Type B pancreatic cell (in vitro differentiated cells): ENCODE measurements around the gene RBM47. TPM values are rescaled to one million over a fixed set of nuclear protein-coding genes. Genes with fewer than 3 reads are reported as not detected.
A peak's percentile ranks its signal among the peaks of the same experiment; 100 is the strongest.

Experiments
- DNase-seq: peaks from one replicate; pipeline ENCODE4 v3.0.0; 2021; ENCODE audit warnings: mixed read lengths; ENCODE audit not compliant: unreplicated experiment; ENCODE audit errors: extremely low spot score
- H3K27ac Mint-ChIP-seq: 2 replicates; pipeline ENCODE4 v1.8.0; 2021; ENCODE audit warnings: mild to moderate bottlenecking, mixed read lengths
- H3K27me3 Mint-ChIP-seq: 2 replicates; pipeline ENCODE4 v1.8.0; 2021; ENCODE audit warnings: mixed read lengths
- H3K36me3 Mint-ChIP-seq: 2 replicates; pipeline ENCODE4 v1.8.0; 2021; ENCODE audit warnings: mixed read lengths
- H3K4me1 Mint-ChIP-seq: one replicate; pipeline ENCODE4 v1.8.0; 2021; ENCODE audit warnings: mixed read lengths; ENCODE audit not compliant: unreplicated experiment
- H3K4me3 Mint-ChIP-seq: 2 replicates; pipeline ENCODE4 v1.8.0; 2021; ENCODE audit warnings: mild to moderate bottlenecking, mixed read lengths
- H3K9me3 Mint-ChIP-seq: 2 replicates; pipeline ENCODE4 v1.8.0; 2021; ENCODE audit warnings: mixed read lengths
- total RNA-seq: library from RNA; stranded (reverse); gene quantifications from 2 replicates; pipeline ENCODE4 v1.2.1, GENCODE V29; 2021; ENCODE audit warnings: low replicate concordance
- TF ChIP-seq, protein P1 (sequence below): fragments of 200-600 bp; sonication (generic); conservative IDR thresholded peaks from 2 replicates; pipeline ENCODE4 v1.5.0; 2021; ENCODE audit warnings: antibody characterized with exemption, mild to moderate bottlenecking

RBM47 gene
- total RNA-seq, 1 donor from 2014 or later = 53.5 TPM

DNA sequence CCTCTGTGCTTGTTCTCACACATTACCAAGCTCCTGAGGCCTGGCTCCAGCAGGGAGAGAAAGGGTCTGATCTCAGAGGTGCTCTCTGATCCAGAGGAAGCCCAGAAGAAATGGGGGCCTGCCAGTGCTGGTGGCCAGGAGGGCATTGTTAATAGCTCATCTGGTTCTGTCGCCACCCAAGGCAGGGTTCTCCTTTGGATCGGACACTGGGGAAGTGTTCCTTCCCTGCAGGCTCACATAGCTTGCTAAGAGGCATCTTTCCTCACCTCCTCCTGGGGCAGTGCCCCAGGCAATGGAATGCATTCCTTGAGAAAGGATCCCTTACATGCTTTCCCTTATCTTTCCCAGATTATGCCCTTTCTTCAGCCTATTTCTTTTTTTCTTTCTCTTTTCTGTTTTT, 53.8 kb downstream of the RBM47 start:
- no peak for DNase-seq
- TF ChIP-seq, protein P1, sequence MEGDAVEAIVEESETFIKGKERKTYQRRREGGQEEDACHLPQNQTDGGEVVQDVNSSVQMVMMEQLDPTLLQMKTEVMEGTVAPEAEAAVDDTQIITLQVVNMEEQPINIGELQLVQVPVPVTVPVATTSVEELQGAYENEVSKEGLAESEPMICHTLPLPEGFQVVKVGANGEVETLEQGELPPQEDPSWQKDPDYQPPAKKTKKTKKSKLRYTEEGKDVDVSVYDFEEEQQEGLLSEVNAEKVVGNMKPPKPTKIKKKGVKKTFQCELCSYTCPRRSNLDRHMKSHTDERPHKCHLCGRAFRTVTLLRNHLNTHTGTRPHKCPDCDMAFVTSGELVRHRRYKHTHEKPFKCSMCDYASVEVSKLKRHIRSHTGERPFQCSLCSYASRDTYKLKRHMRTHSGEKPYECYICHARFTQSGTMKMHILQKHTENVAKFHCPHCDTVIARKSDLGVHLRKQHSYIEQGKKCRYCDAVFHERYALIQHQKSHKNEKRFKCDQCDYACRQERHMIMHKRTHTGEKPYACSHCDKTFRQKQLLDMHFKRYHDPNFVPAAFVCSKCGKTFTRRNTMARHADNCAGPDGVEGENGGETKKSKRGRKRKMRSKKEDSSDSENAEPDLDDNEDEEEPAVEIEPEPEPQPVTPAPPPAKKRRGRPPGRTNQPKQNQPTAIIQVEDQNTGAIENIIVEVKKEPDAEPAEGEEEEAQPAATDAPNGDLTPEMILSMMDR = no peak
- H3K4me3 Mint-ChIP-seq = no peak overlapping the region
- peak overlapping the region; percentile 96 for H3K27ac Mint-ChIP-seq
- no peaks in the 10 kb centered on the region for H3K9me3 Mint-ChIP-seq
- peaks cover 35% of the 10 kb centered on the region for H3K4me1 Mint-ChIP-seq
- no peaks in the 10 kb centered on the region for H3K27me3 Mint-ChIP-seq
- peaks cover 3% of the 10 kb centered on the region for H3K36me3 Mint-ChIP-seq

DNA sequence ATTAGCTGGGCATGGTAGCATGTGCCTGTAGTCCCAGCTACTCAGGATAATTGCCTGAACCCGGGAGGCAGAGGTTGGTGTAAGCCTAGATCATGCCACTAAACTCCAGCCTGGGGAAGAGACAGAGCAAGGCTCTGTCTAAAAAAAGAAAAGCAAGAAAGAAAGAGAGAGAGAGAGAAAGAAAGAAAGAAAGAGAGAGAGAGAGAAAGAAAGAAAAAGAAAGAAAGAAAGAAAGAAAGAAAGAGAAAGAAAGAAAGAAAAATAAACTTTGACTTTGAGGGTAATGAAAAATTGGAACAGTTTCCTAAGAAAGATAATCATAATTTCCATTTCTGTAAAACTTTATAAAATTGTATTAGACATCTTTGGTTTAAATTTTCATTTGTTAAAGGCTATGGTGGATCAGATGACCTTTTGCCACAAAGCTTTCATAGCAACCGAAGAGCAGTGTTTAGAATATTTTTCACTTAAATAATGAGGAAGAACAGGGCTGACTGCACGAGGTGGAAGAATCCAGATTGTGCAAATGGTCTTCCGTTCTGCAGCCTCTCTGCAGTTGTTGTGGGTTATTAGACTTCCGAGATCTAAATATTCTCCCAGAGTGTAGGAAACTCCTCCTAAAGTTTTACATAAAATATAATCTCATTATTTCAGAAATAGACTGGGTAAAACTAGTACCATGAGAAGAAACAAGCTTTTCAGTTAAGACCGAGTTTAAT, 55.9 kb downstream of the RBM47 start:
- Mint-ChIP-seq H3K4me3 (no peak overlapping the region), H3K9me3 (no peaks in the 10 kb centered on the region), H3K4me1 (peaks cover 35% of the 10 kb centered on the region), H3K27me3 (no peaks in the 10 kb centered on the region), H3K36me3 (peaks cover 6% of the 10 kb centered on the region), H3K27ac (peak overlapping the region; percentile 27)
- TF ChIP-seq, protein P1 = no peak
- DNase-seq = no peak

DNA sequence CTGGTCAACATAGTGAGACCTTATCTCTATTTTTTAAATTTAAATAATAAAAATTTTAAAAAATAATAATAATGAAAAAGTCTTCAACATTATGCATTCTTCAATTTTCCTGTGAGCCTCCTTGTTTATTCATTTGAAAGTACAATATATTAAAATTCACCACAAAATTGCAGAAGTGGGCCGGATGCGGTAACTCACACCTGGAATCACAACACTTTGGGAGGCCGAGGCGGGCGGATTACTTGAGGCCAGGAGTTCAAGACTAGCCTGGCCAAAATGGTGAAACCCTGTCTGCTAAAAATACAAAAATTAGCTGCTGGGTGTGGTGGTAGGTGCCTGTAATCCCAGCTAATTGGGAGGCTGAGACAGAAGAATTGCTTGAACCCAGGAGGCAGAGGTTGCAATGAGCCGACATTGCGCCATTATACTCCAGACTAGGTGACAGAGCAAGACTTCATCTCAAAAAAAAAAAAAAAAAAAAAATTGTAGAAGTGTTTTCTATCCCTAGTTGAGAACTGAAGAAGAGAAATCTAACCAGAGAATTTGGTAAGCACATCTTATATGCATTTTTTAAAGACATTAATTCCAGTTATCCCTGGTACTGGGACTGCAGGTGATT, 56.9 kb downstream of the RBM47 start:
- DNase-seq = no peak
- TF ChIP-seq, protein P1 = no peak
- no peaks in the 10 kb centered on the region for H3K9me3 Mint-ChIP-seq
- no peak overlapping the region for H3K4me3 Mint-ChIP-seq
- H3K4me1 Mint-ChIP-seq = peaks cover 30% of the 10 kb centered on the region
- no peak overlapping the region for H3K27ac Mint-ChIP-seq
- no peaks in the 10 kb centered on the region for H3K27me3 Mint-ChIP-seq
- H3K36me3 Mint-ChIP-seq = peaks cover 6% of the 10 kb centered on the region

DNA sequence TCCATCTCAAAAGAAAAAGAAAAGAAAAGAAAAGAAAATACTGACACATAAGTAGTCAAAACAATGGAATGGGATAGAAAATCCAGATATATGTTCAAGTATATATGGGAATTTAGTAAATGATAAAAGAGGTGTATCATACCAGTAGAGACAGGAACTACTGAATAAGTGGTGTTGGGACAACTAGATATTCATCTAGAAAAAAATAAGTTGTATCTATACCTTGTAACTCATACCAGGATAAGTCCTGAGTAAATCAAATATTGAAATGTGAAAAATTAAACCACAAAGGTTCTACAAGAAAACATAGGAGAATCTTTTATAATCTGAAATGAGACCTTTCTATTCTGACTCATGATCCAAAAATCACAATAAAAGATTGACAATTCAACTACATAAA, 58.5 kb downstream of the RBM47 start:
- no peak for DNase-seq
- peaks cover 14% of the 10 kb centered on the region for H3K4me1 Mint-ChIP-seq
- H3K36me3 Mint-ChIP-seq = peaks cover 6% of the 10 kb centered on the region
- no peaks in the 10 kb centered on the region for H3K9me3 Mint-ChIP-seq
- H3K4me3 Mint-ChIP-seq = no peak overlapping the region
- H3K27ac Mint-ChIP-seq = no peak overlapping the region
- TF ChIP-seq, protein P1 = no peak
- H3K27me3 Mint-ChIP-seq = no peaks in the 10 kb centered on the region

DNA sequence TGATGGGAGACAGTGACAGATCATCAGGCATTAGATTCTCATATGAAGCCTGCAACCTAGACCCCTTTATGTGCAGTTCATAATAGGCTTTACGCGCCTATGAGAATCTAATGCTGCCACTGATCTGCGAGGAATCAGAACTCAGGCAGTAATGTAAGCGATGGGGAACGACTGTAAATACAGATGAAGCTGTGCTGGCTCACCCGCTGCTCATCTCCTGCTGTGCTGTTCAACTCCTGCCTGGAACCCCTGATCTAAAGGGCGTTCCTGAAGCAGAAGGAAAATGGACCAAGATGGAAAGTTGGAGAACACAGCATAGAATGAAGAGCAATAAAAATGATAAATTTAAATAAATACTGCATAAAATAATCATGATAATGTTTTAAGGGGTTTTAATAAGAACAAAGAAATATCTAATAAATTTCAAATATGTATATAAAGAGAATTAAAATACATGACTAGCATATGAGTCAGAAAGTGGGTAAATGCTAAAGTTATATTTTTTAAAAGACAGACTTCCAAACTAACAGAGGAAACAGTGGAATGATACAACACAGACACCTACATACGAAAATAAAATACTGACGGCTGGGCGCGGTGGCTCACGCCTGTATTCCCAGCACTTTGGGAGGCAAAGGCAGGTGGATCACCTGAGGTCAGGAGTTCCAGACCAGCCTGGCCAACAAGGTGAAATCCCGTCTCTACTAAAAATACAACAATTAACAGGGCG, 59.2 kb downstream of the RBM47 start:
- Mint-ChIP-seq H3K4me3 (no peak overlapping the region), H3K27ac (no peak overlapping the region), H3K4me1 (peaks cover 16% of the 10 kb centered on the region), H3K9me3 (no peaks in the 10 kb centered on the region), H3K27me3 (no peaks in the 10 kb centered on the region), H3K36me3 (peaks cover 6% of the 10 kb centered on the region)
- TF ChIP-seq, protein P1 = no peak
- DNase-seq = no peak
